Middle frontal gyrus (tissue), 1 donor: ENCODE measurements around the gene MINK1.

Source experiments
- DNase-seq: peaks from one replicate; pipeline ENCODE4 v3.0.0-alpha.2; 2015; ENCODE audit warnings: low spot score; ENCODE audit errors: extremely low spot score

The MINK1 gene

GRCh38 chr17:4870855-4871254 is 37.7 kb downstream of the MINK1 start:
- DNase-seq, result no peak

- no peak for DNase-seq
Measured at GRCh38 chr17:4872786-4873185, 39.6 kb downstream of the MINK1 start.

- DNase-seq, result no peak
Measured at GRCh38 chr17:4877089-4877488, 43.9 kb downstream of the MINK1 start.

GRCh38 chr17:4879601-4880000 is 46.5 kb downstream of the MINK1 start:
- no peak for DNase-seq

GRCh38 chr17:4880857-4881256 is 47.7 kb downstream of the MINK1 start:
- DNase-seq, result no peak

- DNase-seq, result no peak
Measured at GRCh38 chr17:4881761-4882555, 48.8 kb downstream of the MINK1 start.

- DNase-seq, result no peak
Measured at GRCh38 chr17:4884489-4884888, 51.3 kb downstream of the MINK1 start.

GRCh38 chr17:4886830-4887229 is 53.7 kb downstream of the MINK1 start:
- DNase-seq, result no peak

- DNase-seq, result no peak
Measured at GRCh38 chr17:4887581-4887980, 54.4 kb downstream of the MINK1 start.

- DNase-seq, result no peak
Measured at GRCh38 chr17:4891411-4892410, 58.6 kb downstream of the MINK1 start.

- DNase-seq, result no peak
Measured at GRCh38 chr17:4892499-4893221, 59.5 kb downstream of the MINK1 start.

GRCh38 chr17:4893272-4893671 is 60.1 kb downstream of the MINK1 start:
- DNase-seq, result no peak

- no peak for DNase-seq
Measured at GRCh38 chr17:4893721-4894560, 60.8 kb downstream of the MINK1 start.

- DNase-seq, result no peak
Measured at GRCh38 chr17:4895121-4895520, 62.0 kb downstream of the MINK1 start.

- no peak for DNase-seq
Measured at GRCh38 chr17:4895657-4896331, 62.7 kb downstream of the MINK1 start.

GRCh38 chr17:4896332-4897197 is 63.4 kb downstream of the MINK1 start:
- DNase-seq, result no peak

- DNase-seq, result no peak
Measured at GRCh38 chr17:4897198-4897687, 64.1 kb downstream of the MINK1 start.

- no peak for DNase-seq
Measured at GRCh38 chr17:4897785-4898184, 64.6 kb downstream of the MINK1 start.

- DNase-seq, result no peak
Measured at GRCh38 chr17:4898351-4898750, 65.2 kb downstream of the MINK1 start.
